ENCODE results near the gene CORO2B. TPM values are rescaled to one million over a fixed set of nuclear protein-coding genes. Genes with fewer than 3 reads are reported as not detected.

CORO2B gene
- total and polyA plus RNA-seq, 2 of the 4 experiments (the other 2 are of a cell fraction) = 9.3 to 39.3 TPM

DNA sequence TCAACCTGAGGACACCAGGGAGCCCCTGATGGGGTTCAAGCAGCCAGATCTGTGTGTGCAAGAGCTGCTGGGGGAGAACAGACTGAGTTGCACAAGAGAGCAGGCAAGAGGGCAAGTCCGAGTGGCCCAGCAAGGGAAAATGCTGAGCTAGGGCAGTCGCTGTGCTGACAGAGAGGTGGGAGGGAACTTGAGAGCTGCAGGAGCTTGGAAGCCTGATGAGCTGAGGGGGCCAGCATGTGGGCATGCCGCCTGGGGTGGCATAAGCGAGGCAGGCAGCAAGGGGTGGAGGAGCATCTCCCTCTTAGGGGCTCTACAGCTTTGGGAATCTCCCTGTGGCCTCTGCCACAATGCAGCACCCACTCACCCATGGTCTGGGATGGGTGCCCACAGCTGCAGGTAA is 4.7 kb upstream of the CORO2B start:
- no peak overlapping the region for H4K5ac ChIP-seq (ENCODE audit: low read depth, low read length)
- no peaks in the 10 kb centered on the region for H3K36me3 ChIP-seq (ENCODE audit: control insufficient read depth, insufficient read depth, low read length)
- no TSS peak for BruUV-seq (replicated peaks)
- no peak for DNase-seq
- peaks cover 35% of the 10 kb centered on the region for H3K27me3 ChIP-seq (ENCODE audit: control insufficient read depth, insufficient read depth, low read length)
- H2BK120ac ChIP-seq (ENCODE audit: low read depth, low read length) = no peak overlapping the region
- no peak overlapping the region for H3K18ac ChIP-seq (ENCODE audit: low read depth, low read length)
- in situ Hi-C loops (cut with MboI; ENCODE audit: low sequenced_read_pairs) = loop anchor here (5.0 kb wide), 1 partner anchor 98 kb away; no protein-coding TSS in a partner anchor
- ChIA-PET CTCF (no interaction called here), POLR2A (ENCODE audit: unreplicated experiment) (no interaction called here)
- no peaks in the 10 kb centered on the region for H4K20me1 ChIP-seq (ENCODE audit: insufficient read depth, low read length)
- TF ChIP-seq MXI1 (IDR thresholded peaks at IDR 0.05; ENCODE audit: borderline replicate concordance, low read depth, low read length) (no peak), BHLHE40 (IDR thresholded peaks at IDR 0.05; ENCODE audit: low read depth, low read length) (no peak), FOS (IDR thresholded peaks at IDR 0.05; ENCODE audit: low read depth, low read length) (no peak)
- dilution Hi-C loops (cut with HindIII; ENCODE audit: low sequenced_read_pairs, unreplicated experiment) = no loop called here
- H4K91ac ChIP-seq (ENCODE audit: insufficient read depth, low read depth, low read length) = no peak overlapping the region
- no peak overlapping the region for H3K9ac ChIP-seq (ENCODE audit: low read depth, low read length)
- no peak overlapping the region for H2BK15ac ChIP-seq (ENCODE audit: low read depth, low read length)
- no peak overlapping the region for H3K23ac ChIP-seq (ENCODE audit: low read depth, low read length)
- H4K8ac ChIP-seq (ENCODE audit: low read depth in 2 of 2, low read length in 2 of 2) = no peak overlapping the region
- H2BK20ac ChIP-seq (ENCODE audit: low read depth, low read length) = no peak overlapping the region
- no peak overlapping the region for H3K14ac ChIP-seq (replicated peaks; ENCODE audit: low read depth, low read length)
- H3K79me1 ChIP-seq (ENCODE audit: low read depth in 1 of 2, low read length in 2 of 2) = peaks cover 6 to 9% of the 10 kb centered on the region in 2 experiments; a peak in 2 of 4 replicates
- peak overlapping the region; percentile 23 for H2AFZ ChIP-seq (replicated peaks; ENCODE audit: low read length, poor library complexity)
- intact Hi-C loops (cut with micrococcal nuclease) = no loop called here
- no peak overlapping the region for H3K27ac ChIP-seq (ENCODE audit: insufficient read depth, low read length)
- H2BK5ac ChIP-seq (ENCODE audit: low read depth, low read length, poor library complexity, severe bottlenecking) = no peak overlapping the region
- no CpG with 5 or more reads among the region's 4 CpGs for WGBS, 2 experiments (ENCODE audit: extremely low coverage in 2 of 2, insufficient read length in 1 of 2)
- H3K4me3 ChIP-seq (ENCODE audit: insufficient read depth, low read depth, low read length) = no peak overlapping the region
- H3K4ac ChIP-seq (ENCODE audit: low read depth, low read length) = no peak overlapping the region
- H3K56ac ChIP-seq (ENCODE audit: extremely low read depth, insufficient read depth, low read length) = no peak overlapping the region
- no peaks in the 10 kb centered on the region for H3K9me3 ChIP-seq (ENCODE audit: control insufficient read depth, insufficient read depth, low read length)
- H3K9me1 ChIP-seq (ENCODE audit: insufficient read depth, low read length) = peaks cover 6% of the 10 kb centered on the region
- H2AK9ac ChIP-seq (replicated peaks; ENCODE audit: low read depth, low read length, poor library complexity) = no peak overlapping the region
- no peak overlapping the region for H2AK5ac ChIP-seq (ENCODE audit: low read depth, low read length)
- H3K4me2 ChIP-seq (ENCODE audit: low read depth, low read length) = no peak overlapping the region
- H3K4me1 ChIP-seq (ENCODE audit: control insufficient read depth, insufficient read depth, low read length) = peaks cover 3% of the 10 kb centered on the region; the same call in 1 of the 2 replicates
- no peak for ATAC-seq (ENCODE audit: low read depth)
